Esophagus muscularis mucosa (tissue), 4 donors: ENCODE results near the gene COL27A1.

Experiments used
- EP300 ChIP-seq: sonication (generic); formaldehyde crosslinking; IDR thresholded peaks from one replicate; pipeline ENCODE4 v1.6.1; 2017; ENCODE audit warnings: antibody characterized with exemption
- POLR2AphosphoS5 ChIP-seq, 2 donors: sonication (generic); formaldehyde crosslinking; IDR thresholded peaks; one replicate each; pipeline ENCODE4 v1.6.1; 2017; ENCODE audit warnings: antibody characterized with exemption in 2 of 2
- TF ChIP-seq, protein P1 (sequence below), 3 experiments: fragments of 200-600 bp in 2 of 3; fragments of 450-650 bp in 1 of 3; sonication (generic) in 2 of 3; IDR thresholded peaks; one replicate each; pipeline ENCODE4 v1.5.1; 2017 to 2019; ENCODE audit warnings: antibody characterized with exemption in 3 of 3, mild to moderate bottlenecking in 2 of 3, moderate library complexity in 1 of 3

DNA sequence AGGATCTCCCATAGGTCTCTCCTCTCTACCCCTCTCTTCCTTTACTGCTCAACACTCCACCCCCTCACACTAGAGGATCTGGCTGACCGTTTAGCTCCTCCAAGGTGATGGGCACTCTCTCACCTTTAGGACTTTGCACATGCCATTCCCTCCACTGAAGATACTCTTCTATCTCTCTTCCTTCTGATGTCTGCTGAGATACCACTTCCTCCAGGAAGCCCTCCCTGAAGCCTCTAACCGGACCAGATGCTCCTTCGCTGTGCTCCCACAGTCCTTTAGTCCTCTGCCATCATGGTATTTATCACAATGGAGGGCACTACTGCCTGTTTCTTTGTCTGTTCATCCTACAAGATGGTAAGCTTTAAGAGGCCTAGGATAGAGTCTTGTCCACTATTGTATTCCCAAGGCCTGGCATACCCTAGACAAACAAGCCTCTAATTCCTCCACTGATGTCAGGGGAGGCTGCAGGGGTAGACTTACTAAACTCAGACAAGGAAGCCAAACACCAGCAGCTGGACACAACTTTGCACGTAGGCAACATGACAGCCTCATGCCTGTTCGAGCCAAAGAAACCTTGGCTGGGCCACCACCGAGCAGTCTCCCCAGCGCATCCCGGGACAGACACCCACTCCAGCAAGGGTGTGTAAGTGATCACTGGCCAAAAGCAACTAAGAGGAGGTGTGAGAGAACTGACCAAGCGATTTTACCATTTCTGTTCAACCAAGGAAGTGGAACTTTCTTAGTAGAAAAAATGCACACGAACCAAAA is 194.6 kb downstream of the COL27A1 start:
- TF ChIP-seq, protein P1, sequence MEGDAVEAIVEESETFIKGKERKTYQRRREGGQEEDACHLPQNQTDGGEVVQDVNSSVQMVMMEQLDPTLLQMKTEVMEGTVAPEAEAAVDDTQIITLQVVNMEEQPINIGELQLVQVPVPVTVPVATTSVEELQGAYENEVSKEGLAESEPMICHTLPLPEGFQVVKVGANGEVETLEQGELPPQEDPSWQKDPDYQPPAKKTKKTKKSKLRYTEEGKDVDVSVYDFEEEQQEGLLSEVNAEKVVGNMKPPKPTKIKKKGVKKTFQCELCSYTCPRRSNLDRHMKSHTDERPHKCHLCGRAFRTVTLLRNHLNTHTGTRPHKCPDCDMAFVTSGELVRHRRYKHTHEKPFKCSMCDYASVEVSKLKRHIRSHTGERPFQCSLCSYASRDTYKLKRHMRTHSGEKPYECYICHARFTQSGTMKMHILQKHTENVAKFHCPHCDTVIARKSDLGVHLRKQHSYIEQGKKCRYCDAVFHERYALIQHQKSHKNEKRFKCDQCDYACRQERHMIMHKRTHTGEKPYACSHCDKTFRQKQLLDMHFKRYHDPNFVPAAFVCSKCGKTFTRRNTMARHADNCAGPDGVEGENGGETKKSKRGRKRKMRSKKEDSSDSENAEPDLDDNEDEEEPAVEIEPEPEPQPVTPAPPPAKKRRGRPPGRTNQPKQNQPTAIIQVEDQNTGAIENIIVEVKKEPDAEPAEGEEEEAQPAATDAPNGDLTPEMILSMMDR (IDR thresholded peaks at IDR 0.05): no peak
- no peak for TF ChIP-seq EP300
- TF ChIP-seq POLR2AphosphoS5 (IDR thresholded peaks at IDR 0.05): no peak
